Thyroid gland (tissue), 4 donors: ENCODE data around the gene TMEM52.

Experiments used
- CTCF ChIP-seq, 6 experiments: fragments of 200-600 bp in 3 of 6; fragments of 450-650 bp in 3 of 6; sonication (generic) in 3 of 6; IDR thresholded peaks; one replicate each; pipeline ENCODE4 v1.5.1; 2016 to 2019; ENCODE audit warnings: antibody characterized with exemption in 6 of 6, mild to moderate bottlenecking in 2 of 6, inconsistent platforms in 1 of 6, moderate library complexity in 1 of 6
- POLR2A ChIP-seq, 2 donors: fragments of 450-650 bp; IDR thresholded peaks; one replicate each; pipeline ENCODE4 v1.6.1; 2017; ENCODE audit warnings: antibody characterized with exemption in 2 of 2, mild to moderate bottlenecking in 2 of 2, moderate library complexity in 1 of 2

DNA sequence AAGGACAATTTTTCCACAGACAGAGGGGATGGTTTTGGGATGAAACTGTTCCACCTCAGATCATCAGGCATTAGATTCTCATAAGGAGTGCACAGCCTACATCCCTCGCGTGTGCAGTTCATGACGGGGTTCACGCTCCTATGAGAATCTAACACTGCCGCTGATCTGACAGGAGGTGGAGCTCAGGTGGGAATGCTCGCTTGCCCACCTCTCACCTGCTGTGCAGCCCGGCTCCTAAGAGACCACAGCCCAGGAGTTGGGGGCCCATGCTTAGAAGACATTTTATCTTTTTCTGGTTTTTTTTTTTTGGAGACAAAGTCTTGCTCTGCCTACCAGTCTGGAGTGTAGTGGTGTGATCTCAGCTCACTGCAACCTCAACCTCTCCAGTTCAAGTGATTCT lies 44.2 kb downstream of the TMEM52 start:
- no peak for TF ChIP-seq CTCF (IDR thresholded peaks at IDR 0.05)
- TF ChIP-seq POLR2A (IDR thresholded peaks at IDR 0.05): no peak
